ENCODE measurements around the gene DDX41.
"Not testable (repeated sequence)": the region's sequence is repeated elsewhere in the genome, so short reads cannot be mapped to it uniquely, and the experiment has no call there.

The DDX41 gene

GRCh38 chr5:177538876-177539275, 22.1 kb upstream of the DDX41 start:
- H3K27ac ChIP-seq = peak overlapping the region; percentile 57
- no peak for DNase-seq (ENCODE audit: low read depth, low spot score)

GRCh38 chr5:177537389-177538361, 20.9 kb upstream of the DDX41 start:
- no peak for DNase-seq (ENCODE audit: low read depth, low spot score)
- peak overlapping the region; percentile 57 for H3K27ac ChIP-seq

GRCh38 chr5:177536386-177536785, 19.6 kb upstream of the DDX41 start:
- no peak for DNase-seq (ENCODE audit: low read depth, low spot score)
- no peak overlapping the region for H3K27ac ChIP-seq

- no peak overlapping the region for H3K27ac ChIP-seq
- no peak for DNase-seq (ENCODE audit: low read depth, low spot score)
Measured at GRCh38 chr5:177535125-177535524, 18.4 kb upstream of the DDX41 start.

GRCh38 chr5:177534433-177534832, 17.7 kb upstream of the DDX41 start:
- H3K27ac ChIP-seq; DNase-seq (ENCODE audit: low read depth, low spot score): not testable (repeated sequence)

- H3K27ac ChIP-seq = peak overlapping the region; percentile 20
- DNase-seq (ENCODE audit: low read depth, low spot score) = no peak
Measured at GRCh38 chr5:177531209-177531940, 14.6 kb upstream of the DDX41 start.

GRCh38 chr5:177530638-177531037, 13.9 kb upstream of the DDX41 start:
- H3K27ac ChIP-seq = peak overlapping the region; percentile 20
- no peak for DNase-seq (ENCODE audit: low read depth, low spot score)

- H3K27ac ChIP-seq = no peak overlapping the region
- no peak for DNase-seq (ENCODE audit: low read depth, low spot score)
Measured at GRCh38 chr5:177529247-177530203, 12.8 kb upstream of the DDX41 start.

- H3K27ac ChIP-seq = no peak overlapping the region
- no peak for DNase-seq (ENCODE audit: low read depth, low spot score)
Measured at GRCh38 chr5:177528631-177529030, 11.9 kb upstream of the DDX41 start.

GRCh38 chr5:177527595-177527994, 10.8 kb upstream of the DDX41 start:
- DNase-seq (ENCODE audit: low read depth, low spot score) = no peak
- no peak overlapping the region for H3K27ac ChIP-seq

- no peak for DNase-seq (ENCODE audit: low read depth, low spot score)
- H3K27ac ChIP-seq = no peak overlapping the region
Measured at GRCh38 chr5:177526791-177527190, 10.0 kb upstream of the DDX41 start.

GRCh38 chr5:177526191-177526590, 9.4 kb upstream of the DDX41 start:
- no peak for DNase-seq (ENCODE audit: low read depth, low spot score)
- H3K27ac ChIP-seq = no peak overlapping the region

- no peak overlapping the region for H3K27ac ChIP-seq
- no peak for DNase-seq (ENCODE audit: low read depth, low spot score)
Measured at GRCh38 chr5:177524941-177525655, 8.3 kb upstream of the DDX41 start.

- no peak overlapping the region for H3K27ac ChIP-seq
- DNase-seq (ENCODE audit: low read depth, low spot score) = no peak
Measured at GRCh38 chr5:177524539-177524900, 7.8 kb upstream of the DDX41 start.

GRCh38 chr5:177523711-177524538, 7.2 kb upstream of the DDX41 start:
- no peak for DNase-seq (ENCODE audit: low read depth, low spot score)
- H3K27ac ChIP-seq = no peak overlapping the region

GRCh38 chr5:177520916-177521513, 4.3 kb upstream of the DDX41 start:
- no peak for DNase-seq (ENCODE audit: low read depth, low spot score)
- no peak overlapping the region for H3K27ac ChIP-seq

- DNase-seq (ENCODE audit: low read depth, low spot score) = no peak
- H3K27ac ChIP-seq = no peak overlapping the region
Measured at GRCh38 chr5:177520271-177520670, 3.5 kb upstream of the DDX41 start.

GRCh38 chr5:177519463-177520235, 2.9 kb upstream of the DDX41 start:
- DNase-seq (ENCODE audit: low read depth, low spot score) = no peak
- no peak overlapping the region for H3K27ac ChIP-seq
